ENCODE data around the gene LYAR.

Gene LYAR

DNA sequence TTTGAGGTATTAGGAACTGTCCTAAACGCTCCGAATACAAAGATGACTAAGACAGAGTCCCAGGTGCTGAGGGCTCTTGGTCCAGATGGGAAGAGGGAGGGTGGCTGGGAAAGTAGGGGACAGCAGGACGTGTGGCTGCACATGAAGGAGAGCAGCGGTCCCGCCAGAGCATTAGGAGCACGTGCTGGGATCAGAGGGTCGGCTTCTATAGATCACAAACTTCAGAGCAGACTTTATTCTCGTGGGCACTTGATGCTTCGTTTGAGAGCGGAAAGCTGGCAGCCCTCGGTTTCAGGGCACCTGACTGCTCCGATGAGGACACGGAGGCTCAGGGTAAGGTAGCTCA lies 26.2 kb upstream of the LYAR start:
- no peak for DNase-seq (ENCODE audit: low read depth)

DNA sequence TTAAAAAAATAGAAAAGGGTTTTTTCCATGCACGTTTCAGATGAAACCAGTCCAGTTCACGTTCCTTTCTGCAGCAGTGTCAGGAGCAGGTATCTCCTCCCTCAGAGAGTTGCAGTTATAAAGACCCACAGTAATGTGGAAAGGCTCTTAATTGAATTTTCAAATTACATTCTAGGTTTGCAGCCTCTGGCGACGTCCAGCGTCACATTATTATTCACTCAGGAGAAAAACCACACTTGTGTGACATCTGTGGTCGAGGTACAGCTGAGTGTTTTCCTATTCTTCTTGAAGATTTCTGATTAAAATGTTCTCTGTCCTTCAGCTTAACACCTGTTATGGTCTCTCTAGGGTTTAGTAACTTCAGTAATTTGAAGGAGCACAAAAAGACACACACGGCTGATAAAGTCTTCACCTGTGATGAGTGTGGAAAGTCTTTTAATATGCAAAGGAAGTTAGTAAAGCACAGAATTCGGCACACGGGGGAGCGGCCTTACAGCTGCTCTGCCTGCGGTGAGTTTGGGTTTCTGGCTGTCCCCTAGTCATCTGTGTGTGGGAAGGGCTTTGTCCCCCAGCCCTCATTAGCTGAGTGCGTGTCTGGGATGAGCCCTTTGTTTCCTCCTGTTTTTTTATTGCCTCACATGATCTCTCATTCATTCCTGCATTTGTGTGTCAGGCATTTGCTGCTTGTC lies 25.7 kb upstream of the LYAR start:
- DNase-seq (ENCODE audit: low read depth): no peak

DNA sequence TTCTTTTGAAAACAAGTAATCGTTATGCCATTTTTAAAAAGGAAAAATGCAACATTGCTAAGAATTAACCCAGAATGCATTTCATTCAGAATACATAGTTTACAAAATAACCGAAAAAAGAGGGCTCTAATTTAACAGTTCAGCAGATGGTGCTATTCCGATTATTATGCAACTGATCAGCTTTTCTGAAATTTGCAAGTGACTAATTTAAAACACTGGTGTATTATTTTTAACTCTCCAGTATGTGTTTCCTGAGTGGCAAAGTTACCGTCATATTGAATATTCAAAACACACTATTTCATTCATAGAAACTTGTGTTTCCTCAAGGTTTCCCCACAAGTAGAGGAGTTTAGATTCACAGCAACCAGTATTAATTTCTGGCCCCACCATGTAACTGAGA lies 21.2 kb upstream of the LYAR start:
- no peak for DNase-seq (ENCODE audit: low read depth)

DNA sequence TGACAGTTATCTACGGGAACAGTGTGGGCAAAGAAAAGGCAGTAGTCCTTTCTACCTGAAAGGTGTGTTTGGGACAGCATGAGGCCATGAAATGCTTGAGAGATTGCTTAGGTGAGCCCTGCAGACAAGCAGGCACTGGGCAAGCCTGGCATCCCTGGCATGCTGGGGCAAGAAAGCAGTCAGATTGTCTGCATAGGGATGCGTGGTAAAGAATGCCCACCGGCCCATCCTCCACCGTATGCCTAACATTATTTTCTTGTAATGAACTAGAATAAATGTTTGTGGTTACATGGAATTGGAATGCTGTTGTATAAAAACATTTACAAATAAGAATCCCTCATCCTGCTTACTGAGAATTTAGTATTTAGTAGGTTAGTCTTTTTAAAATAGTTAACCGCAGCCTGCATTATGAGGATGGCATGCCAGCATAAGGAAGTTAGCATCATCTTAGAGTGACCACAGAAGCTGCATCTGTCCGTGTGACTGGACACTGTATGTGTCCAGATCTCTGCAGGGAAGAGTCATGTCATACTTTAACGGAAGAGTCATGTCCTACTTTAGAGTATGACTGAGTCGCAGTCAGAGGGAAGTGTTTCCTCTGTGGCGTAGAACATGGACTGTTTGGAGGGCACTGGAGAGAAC lies 19.0 kb upstream of the LYAR start:
- no peak for DNase-seq (ENCODE audit: low read depth)

- no peak for DNase-seq (ENCODE audit: low read depth)
These were observed 17.0 kb upstream of the LYAR start for GRCh38 chr4:4306920-4307319.

DNA sequence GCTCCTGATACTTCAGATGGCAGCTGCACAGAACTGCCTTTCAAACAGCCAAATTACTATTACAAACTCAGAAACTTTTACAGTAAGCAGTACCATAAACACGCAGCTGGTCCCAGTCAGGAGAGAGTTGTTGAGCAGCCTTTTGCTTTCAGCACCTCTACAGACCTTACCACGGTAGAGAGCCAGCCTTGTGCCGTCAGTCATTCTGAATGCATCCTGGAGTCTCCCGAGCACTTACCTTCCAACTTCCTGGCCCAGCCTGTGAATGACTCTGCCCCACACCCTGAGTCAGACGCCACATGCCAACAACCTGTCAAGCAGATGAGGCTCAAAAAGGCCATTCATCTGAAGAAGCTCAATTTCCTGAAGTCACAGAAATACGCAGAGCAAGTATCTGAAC lies 12.5 kb upstream of the LYAR start:
- no peak for DNase-seq (ENCODE audit: low read depth)

DNA sequence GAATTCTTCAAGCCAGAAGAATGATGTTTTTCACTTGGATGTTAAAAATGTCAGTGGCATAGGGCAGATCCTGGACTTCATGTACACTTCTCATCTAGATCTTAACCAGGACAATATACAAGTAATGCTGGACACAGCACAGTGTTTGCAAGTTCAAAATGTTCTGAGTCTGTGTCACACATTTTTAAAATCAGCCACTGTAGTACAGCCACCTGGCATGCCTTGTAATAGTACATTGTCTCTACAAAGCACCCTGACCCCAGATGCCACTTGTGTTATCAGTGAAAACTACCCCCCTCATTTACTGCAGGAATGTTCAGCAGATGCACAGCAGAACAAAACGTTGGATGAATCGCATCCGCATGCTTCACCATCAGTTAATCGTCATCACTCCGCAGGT lies 12.0 kb upstream of the LYAR start:
- no peak for DNase-seq (ENCODE audit: low read depth)

DNA sequence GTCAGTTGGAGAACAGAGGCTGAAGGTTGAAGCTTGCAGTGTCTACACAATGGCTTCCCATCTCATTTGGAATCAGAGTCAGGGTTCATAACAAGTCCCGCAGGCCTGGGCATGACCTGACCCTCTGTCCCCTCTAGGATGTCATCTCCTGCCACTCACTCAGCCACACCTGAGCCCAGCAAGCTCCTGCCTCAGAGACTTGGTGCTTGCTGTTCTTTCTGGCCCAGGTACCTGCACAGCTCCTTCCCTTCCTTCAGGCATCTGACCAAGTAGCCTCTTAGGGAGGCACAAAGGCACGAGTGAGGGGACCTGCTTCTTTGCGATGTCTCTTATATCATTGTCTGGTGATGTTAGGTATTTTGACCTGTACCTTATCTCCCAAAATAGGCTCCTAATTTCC lies 9.1 kb upstream of the LYAR start:
- DNase-seq (ENCODE audit: low read depth): no peak

DNA sequence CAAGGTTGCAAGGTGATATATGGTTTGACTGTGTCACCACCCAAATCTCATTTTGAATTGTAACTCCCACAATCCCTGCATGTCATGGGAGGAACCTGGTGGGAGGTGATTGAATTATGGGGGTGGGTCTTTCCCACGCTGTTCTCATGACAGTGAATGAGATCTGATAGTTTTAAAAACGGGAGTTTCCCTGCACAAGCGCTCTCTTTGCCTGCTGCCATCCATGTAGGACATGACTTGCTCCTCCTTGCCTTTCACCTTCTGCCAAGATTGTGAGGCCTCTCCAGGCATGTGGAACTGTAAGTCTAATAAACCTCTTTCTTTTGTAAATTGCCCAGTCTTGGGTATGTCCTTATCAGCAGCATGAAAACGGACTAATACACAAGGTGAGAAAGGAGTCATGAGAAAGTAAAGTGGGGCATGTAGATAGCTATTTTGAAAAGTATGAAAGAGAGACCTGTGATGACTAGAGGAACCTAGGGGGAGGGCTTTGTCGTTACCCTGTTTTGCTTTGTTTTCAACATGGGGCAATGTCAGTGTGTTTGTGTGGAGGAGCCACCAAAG lies 6.4 kb upstream of the LYAR start:
- no peak for DNase-seq (ENCODE audit: low read depth)

- DNase-seq (ENCODE audit: low read depth): no peak
These were observed 3.3 kb upstream of the LYAR start for GRCh38 chr4:4293279-4293678.

DNA sequence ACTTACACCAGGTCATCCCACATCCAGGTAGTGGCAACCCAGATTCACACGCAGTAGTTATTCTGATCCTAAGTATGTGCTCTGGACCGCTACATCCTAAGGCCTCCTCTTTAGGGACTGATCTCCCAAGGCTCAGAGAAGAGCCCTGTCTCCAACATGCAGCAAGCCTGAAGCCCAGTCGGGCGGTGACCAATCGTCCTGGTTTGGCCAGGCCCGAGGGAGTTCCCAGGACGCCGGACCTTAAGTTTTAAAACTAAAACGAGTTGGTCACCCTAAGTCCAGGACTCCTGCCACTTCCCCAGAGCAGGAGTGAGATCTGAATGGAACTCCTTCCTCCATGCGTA lies 385 bp downstream of the LYAR start:
- no peak for DNase-seq (ENCODE audit: low read depth)

DNA sequence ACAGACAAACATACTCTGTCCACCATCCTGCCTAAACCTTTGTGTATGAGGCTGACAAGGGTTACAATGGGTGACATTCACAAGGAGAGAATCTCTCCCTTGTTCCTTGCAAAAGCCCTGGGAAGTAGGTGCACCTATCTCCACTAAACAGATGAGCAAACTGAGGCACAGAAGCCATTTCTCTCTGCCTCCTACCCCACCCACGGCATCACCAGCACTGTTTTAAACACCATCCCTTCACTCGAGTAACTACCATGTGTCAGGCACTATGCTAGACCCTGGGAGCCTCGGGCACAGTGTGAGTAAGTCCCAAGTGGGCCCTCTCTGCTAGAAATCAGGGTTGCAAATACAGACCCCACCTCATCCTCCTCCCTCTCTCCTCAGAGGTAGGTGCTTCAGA lies 899 bp downstream of the LYAR start:
- DNase-seq (ENCODE audit: low read depth): no peak

DNA sequence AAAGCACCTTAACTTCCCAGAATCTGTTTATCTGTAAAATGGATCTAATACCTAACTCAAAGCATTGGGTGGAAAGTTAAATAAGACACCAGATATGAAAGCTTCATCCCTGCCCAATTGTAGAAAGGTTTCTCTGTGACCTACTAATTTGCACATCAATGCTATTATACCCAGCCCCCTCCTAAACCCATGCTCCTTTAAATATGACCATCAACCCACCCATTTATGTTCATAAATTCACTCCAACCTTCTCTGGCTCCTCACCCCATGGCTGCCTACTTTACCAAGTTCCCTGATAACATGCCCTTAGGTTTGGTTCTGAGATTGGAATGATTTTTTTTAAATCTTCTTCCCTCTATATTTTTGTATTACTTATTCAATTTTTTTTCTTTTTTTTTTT lies 1.9 kb downstream of the LYAR start:
- no peak for DNase-seq (ENCODE audit: low read depth)

DNA sequence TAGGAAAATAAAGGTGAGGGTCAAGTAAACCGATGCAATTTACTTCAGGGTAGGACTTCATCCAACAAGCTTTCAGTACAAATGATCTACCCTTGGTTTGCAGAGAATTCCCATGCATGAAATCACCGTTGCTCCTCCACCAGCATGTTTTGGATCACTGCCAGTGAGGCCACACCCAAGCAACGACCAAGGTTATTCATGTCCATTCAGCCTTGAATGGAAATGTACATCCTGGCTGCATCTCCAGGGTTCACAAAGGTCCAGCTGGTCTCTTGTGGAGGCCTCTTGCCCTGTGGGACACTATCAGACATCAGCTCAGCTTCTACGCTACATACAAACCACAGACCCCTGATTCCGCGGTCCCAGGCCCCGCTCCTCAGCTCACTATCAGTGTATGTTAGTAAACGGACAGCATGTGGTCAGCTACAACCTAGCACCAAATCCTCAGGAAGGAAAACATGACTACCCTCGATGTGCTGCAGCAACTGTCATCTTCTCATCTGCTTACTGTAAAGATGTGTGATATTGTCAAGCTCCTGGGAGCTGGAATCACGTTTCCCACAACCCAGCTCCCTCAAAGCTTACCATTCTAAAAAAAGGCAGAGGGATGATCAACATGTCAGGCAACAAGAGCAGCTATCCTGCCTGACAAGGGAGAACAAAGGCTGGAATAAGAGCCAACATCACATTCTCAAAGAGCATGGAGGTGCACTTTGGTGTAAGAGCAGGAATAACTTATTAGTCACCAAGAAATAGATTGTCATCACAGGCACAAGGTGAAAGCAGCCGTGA lies 4.9 kb downstream of the LYAR start:
- no peak for DNase-seq (ENCODE audit: low read depth)

- no peak for DNase-seq (ENCODE audit: low read depth)
These were observed 8.2 kb downstream of the LYAR start for GRCh38 chr4:4281787-4282186.

- DNase-seq (ENCODE audit: low read depth): no peak
These were observed 12.4 kb downstream of the LYAR start for GRCh38 chr4:4277531-4277930.

DNA sequence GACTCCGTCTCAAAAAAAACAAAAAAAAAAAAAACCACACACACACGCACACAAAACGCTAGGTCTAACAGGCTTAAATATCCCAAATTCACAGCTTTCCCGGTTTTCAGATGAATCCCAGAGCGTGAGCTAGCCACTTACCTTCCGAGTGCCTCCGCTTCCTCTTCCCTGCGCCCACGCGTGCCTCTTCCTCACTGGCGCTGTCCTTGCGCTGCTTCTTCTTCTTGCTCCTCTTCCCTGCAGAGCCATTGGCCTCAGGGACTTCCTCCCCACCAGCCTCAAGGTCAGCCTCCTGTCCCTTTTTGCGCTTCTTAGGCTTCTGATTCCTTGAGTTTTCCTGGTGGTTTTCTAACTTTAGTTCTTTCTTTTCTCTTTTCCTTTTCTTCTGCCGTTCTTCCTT lies 15.7 kb downstream of the LYAR start:
- DNase-seq (ENCODE audit: low read depth): no peak

DNA sequence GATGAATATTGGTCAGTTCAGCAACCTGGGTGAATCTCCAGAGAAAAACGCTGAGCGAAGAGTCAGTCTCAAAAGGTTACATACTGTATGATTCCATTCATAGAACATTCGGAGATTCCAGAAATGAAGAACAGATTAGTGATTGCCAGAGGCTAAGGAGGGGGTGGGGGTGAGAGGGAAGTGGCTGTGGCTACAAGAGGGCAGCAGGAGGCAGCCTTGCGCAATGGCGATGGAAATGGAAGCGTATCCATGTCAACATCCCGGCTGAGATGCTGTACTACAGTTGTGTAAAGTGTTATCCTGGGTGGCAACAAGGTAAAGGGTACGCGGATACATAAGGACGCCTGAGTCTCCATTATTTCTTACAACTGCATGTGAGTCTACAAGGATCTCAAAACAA lies 18.0 kb downstream of the LYAR start:
- DNase-seq (ENCODE audit: low read depth): no peak

DNA sequence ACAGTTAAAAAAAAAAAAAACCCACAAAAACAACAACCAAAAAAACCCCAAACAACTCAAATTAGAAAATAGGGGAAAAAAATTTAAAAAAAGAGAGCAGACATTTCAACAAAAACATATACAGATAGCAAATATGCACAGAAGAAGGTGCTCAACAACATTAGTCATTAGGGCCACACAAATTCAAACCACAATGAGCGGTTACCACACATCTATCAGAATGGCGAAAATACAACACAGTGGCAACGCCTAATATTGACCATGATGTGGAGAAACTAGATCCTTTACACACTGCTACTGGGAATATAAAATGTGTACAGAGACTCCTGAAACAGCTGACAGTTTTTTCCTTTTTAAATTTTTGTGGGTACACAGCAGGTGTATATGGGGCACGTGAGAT lies 19.4 kb downstream of the LYAR start:
- no peak for DNase-seq (ENCODE audit: low read depth)

GRCh38 chr4:4269856-4270255 lies 20.1 kb downstream of the LYAR start:
- no peak for DNase-seq (ENCODE audit: low read depth)

DNA sequence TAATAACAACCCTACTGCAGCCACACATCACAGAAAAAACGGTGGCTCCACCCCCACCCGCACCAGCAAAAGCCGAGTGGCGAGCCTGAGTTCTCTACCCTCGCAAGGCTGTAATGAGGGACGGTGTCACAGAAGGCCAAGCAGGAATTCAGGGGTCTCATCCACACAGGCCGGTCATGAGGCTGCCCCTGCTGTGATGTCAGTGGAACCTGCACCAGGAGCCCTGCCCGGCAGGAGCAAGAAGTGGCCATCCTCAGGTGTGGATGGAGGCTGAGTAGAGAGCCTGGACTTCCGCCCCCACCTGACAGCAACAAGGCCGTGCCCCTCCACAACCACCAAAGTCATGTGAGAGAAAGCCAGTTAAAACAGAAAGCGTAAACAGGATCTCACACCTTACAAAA lies 20.6 kb downstream of the LYAR start:
- DNase-seq (ENCODE audit: low read depth): no peak

GRCh38 chr4:4268776-4269175 lies 21.2 kb downstream of the LYAR start:
- no peak for DNase-seq (ENCODE audit: low read depth)

GRCh38 chr4:4267981-4268380 lies 22.0 kb downstream of the LYAR start:
- no peak for DNase-seq (ENCODE audit: low read depth)
